CD4-positive, alpha-beta T cell treated with Interleukin-15 for 1 hour (primary cell): ENCODE results near the gene CAPZB.

Source experiments
- DNase-seq: peaks from one replicate; pipeline ENCODE4 v3.0.0-alpha.2; 2020

Gene CAPZB

DNA sequence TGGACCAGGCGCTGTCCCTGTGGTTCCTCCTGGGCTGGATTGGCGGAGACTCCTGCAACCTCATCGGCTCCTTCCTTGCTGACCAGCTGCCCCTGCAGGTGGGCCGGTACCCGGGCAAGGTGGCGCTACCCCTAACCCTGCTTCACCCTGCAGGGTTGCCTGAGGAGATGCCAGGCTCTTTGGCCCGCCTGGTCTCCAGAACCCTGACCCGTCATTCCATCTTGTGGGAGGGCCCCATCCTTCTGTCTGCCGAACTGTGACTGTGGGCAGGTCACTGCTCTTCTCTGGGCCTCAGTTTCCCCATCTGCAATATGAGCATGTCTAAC is 160.7 kb downstream of the CAPZB start:
- no peak for DNase-seq

DNA sequence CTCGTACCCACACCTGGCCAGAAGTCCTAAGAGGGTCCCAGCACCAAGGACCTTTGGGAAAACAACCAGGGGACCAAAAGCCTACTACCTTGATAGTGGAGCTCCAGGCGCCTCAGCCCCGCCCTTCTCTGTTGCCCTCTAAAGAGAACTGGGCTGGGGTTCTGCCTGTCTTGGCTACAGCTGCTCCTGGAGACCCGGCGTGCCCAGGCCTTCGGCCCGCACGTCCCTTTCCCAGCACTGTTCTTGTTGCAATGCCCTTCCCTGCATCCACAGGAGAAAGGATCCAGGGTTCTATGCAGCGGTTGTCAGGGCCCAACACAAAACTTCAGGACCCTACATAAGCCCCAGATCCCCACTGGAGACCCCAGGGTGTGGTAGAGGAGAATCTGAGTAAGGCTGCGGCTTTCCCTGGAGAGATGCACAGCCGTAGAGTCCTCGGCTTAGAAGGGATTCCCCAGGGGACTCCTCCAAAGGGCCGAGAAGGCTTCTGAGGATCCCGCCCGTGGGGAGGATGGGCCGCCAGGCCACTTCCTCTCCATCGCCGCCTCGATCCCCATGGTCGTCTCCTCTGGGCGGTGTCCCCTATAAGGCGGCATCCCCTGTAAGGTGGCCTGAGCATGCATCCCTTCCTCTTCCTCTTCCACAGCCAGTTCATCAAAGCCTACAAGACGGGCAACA is 161.2 kb downstream of the CAPZB start:
- no peak for DNase-seq

DNA sequence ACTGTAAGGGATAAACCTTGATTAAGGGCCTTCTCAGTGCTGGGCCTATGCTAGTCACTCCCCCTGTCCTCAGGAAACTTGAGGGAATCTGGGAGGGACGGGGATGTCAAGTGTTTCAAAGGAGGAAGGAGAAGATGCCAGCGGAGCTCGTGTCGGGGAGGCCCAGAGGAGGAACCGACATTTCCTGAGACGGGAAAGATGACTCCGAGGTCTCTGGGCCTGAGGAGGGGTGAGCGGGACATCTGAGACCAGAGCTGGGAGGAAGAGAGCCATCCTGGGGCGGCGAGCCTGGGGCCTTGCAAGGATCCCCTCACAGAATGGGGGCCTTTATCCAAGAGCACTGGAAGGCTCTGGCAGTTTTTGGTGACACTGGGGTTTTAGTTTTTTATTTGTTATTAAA is 162.9 kb downstream of the CAPZB start:
- DNase-seq: no peak

DNA sequence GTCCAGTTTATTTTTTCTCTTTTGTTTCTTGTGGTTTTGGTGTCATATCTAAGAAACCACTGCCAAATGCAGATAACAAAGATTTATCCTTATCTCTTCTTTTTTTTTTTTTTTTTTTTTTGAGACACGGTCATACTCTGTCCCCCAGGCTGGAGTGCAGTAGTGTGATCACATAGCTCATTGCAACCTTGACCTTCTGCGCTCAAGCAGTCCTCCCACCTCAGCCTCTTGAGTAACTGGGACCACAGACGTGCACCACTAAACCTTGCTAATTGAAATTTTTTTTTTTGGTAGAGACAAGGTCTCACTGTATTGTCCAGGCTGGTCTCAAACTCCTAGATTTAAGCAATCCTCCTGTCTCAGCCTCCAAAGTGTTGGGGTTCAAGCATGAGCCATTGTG is 164.3 kb downstream of the CAPZB start:
- DNase-seq: no peak

DNA sequence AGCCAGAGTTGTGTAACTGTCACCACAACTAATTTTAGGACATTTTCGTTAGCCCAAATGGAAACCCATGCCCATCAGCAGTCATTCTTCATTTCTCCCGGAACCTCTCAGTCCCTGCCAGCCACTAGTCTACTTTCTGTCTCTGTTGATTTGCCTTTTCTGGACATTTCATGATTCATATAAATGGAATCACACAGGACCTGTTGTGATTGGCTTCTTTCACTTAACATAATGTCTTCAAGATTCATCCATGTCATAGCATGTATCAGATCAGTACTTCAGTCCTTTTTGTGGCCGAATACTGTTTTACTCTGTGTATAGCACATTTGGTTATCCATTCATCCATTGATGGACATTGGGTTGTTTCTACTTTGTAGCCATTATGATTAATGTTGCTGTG is 166.1 kb downstream of the CAPZB start:
- DNase-seq: no peak

DNA sequence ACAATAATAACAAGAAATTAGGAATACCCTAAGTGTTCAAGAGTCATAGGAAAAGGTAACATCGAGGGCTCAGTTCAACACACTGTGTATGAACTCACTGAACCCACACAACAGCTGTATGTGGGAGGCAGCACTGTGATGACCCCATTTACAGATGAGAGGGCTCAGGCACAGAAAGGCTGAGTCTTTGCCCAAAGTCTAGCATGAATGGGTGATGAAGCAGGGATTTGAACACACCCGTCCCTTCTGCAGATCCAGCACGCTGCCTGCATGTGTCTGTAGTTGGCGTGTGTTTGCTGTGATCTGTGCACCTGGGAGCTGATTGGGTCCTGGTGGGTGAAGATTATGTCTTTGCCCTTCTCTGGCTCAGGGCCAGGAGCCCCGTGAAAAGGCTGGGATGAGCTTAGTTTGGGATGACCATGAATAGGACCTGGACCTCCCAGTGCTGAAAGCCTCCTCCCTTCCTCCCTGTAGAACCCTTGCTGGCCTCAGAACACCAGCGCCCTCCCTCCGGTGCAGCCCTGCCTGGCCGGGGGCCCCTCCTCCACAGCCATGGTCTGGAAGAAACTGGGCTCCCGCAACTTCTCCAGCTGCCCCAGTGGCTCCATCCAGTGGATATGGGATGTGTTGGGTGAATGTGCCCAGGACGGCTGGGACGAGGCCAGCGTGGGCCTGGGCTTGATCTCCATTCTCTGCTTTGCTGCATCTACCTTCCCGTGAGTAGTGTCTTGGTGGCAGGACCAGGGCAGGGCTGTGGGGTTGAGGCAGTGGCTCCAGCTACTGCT is 168.0 kb downstream of the CAPZB start:
- DNase-seq: no peak

DNA sequence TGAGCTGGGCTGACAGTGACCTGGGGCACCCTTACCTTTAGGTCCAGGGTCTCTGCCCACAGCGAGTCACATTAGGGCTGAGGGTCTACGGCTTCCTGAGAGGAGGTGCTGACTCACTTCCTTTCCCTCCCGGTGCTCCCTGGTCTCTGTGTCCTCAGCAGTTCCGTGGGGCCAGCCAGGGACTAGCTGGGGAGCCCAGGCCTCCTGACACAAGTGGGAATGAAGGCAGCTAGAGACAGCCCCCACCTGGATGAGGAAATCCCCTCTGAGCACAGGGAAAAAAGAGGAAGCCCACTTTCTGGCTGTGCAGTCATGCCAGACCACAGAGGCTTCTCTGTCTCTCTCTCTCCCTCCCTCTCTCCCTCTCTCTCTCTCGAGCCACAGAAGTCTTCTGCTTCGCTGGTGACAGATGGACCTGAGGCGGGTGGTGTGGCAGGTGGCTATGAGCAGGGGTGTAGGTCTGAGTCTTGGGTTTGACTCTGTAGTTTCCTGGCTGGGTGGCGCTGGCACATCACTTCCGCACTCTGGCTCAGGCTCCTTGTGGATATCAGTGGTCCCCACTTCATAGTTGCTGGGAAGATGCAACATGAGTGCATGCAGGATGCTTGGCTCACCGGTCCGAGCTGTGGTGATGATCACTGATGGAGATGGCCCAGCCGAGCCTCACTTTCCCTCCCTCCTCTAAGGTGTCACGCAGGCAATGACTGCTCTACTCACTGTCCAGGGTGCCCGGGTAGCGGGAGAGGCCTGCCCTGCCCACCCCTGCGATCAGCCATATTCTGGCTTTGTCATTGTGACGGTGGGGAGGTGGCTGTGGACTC is 169.8 kb downstream of the CAPZB start:
- DNase-seq: peak; percentile 58

DNA sequence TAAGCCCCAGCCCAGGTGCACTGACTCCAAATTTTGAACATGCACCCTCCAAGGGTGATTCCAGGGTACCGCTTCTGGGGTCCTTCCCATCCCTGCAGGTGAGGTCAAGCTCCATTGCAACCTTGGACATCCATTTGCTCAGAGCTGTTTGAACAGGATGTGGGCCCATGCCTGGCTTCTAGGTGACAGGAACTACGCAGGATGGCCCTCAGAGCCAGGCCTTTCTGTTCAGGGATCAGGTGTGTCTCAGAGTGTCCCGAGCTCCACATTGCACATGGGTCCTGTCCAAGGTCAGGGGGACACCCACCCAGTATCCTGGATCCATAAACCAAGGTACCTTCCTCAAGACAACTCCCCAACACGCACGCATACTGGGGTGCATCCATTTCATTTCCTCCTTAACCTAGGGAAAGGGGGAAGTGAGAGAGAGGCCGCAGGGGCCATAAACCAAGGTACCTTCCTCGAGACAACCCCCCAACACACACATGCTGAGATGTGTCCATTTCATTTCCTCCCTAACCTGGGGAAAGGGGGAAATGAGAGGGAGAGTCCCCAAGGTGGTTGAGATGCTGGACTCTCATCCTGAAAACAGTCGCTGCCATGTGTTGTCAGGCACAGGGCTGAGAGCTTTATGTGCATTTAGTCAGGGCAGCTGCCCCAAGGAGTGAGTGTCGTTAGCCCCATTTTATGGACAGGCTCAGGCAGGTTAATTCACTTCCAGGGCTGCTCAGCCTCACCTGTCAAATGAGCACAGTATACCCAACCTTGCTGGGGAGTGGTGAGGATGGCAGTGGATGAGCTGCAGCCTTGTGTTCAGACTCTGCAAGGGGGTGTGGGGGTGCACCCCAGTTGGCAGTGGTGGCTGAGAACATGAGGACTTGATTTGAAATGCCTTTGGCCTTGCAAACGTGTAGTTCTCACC is 171.1 kb downstream of the CAPZB start:
- DNase-seq: no peak

DNA sequence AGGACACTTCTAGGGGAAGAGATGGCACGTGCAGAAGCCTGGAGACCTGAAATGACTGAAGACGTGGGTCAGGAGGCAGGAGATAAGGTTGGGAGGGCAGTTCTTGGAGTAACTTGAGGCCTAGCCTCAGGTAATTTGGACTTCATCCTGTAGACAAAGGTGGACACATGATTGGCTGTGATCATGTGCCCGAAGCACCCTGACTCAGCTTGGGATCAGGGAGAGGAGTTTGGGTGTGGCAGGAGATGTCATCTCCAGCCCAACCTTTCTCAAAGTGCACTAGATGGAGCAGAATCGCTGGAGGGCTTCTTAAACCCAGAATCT is 171.7 kb downstream of the CAPZB start:
- no peak for DNase-seq

DNA sequence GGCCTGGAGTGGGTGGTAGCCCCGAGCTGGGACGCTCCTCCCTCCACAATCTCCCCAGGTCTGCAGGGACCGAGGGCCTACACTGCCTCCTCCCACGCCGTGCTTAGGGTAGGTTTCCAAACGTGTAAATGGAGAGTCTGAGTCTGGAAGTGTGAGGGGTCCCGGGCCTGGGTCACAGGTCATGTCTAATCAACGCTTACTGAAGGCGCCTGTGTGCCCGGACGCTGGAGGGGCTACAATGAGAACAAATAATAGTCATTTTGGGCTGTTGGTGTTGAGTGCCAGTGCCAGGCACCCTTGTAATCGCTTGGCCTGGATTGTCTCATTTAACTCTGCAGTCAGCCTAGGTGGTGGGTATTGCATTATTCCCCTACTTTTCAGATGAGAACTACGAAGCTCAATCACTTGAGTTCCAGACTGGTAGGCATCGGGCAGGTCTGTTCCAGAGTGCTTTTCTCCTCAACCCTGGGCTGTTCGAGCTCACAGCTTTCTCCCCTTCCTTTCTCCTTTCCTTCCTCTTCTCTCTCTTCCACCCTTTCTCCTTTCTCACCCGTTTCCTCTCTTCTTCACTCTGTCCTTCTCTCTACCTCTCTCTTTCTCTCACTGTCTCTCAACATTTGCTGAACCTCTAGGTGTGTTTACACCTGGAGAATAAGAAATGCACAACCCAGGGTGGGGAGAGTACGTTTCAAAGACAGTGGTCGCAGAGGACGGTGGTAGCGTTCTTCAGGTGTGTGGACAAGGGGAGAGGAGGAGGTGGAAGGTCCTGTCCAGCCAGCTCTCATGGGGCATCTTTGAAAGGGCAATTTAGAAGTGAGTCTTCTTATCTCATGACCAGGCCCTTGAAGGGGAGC is 172.3 kb downstream of the CAPZB start:
- no peak for DNase-seq

DNA sequence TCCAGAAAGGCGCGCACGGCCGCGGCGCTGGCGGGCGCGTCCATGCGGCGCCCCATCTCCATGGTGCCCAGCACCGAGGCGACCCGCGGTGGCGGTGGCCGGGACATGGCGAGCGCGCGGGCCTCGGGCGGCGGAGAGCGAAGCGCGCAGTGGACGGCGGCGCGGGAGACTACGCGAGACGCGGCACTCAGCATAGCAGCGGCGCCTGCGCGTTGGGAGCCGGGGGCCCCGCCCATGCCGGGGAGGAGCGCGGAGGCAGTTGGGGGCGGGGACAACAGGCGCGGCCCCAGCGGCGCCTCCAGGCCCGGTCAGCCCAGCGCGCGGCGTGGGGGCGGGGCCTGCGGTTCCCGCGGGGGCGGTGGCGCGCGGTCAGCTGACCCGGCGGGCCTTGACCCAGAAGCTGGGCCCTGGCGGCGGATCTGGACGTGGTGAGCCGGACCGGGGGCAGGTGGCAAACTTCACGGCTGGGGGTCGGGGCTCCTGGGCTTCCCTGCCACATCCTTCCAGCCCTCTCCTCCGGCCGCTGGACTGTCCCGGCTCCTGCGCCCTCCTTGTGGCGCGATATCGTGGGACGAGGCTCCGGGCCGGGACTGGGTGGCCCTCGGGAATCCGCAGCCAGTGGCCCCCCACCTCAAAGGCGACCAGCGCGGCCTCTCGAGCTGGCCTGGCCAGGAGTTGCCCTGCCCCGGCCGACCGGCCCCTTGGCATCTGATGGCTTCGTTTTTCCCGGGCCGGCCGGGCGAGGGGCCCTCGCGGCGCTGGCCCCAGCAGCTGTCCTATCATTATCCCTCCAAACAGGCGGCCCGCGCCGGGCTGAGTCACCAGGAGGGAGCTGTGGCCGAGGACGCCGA is 173.2 kb downstream of the CAPZB start, which contains the start of the genes AKR7A2 and SLC66A1:
AKR7A2 (minus strand) TSS at position 214 of the 851 bp plus-strand sequence; CDS start at position 194, 20 bp downstream.
SLC66A1 (plus strand) TSS at position 396 of the 851 bp plus-strand sequence. CDS start 5,352 bp downstream, outside the sequence.
- DNase-seq: peak; percentile 89

DNA sequence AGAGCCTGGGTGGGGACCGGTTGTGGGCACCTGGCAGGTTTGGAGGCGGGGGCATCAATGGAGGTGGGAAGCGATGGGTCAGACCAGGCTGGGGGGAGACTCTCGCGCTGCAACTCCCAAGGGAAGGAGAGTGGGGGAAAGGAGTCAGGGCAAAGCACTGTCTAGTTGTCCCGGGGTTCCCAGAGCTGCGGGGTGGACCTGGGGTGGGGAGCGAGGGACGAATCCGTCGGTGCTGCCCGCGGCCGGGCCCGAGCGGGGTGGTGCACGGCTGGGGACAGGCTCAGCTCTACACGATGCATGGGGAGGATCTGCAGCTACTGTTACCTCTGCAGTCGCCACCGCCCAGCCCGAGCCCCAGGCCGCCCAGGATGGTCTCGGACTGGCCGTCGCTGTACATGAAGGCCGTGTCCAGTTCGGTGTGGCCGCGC is 173.8 kb downstream of the CAPZB start:
- no peak for DNase-seq

DNA sequence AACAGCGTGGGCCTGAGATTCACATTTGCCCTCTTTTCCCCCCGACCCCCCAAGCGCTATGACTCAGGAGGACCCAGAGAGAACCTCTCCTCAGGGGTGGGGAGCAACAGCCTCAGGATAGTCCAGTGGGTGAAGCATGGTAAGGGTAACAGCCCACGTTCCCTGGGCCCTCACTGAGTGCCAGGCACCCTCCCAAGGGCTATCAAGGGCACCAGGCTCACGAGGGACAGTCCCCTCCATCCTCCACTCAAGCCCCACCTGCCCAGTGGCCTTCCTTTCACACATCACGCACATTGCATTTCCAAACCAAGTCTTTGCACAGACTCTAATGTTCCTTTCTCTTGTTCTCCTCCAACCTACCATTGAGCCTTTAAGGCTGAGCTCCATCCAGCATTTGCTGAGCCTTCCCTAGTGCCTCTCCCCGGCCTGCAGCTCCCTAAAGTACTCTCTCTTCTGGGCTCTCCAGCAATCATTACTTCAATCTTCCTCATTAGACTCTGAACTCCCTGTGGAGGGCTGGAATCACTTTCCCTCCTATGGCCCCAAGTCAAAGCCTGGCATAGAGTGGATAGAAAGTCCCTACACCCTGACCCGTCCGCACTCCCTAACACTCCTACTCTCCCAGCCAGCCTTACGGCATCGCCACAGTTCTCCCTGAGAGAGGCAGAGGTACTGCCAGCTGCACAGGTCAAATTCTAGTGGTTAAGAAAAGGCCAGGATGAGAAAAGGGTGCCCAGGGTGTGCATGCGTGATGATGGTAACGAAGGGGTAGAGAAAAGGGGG is 174.4 kb downstream of the CAPZB start:
- DNase-seq: no peak

DNA sequence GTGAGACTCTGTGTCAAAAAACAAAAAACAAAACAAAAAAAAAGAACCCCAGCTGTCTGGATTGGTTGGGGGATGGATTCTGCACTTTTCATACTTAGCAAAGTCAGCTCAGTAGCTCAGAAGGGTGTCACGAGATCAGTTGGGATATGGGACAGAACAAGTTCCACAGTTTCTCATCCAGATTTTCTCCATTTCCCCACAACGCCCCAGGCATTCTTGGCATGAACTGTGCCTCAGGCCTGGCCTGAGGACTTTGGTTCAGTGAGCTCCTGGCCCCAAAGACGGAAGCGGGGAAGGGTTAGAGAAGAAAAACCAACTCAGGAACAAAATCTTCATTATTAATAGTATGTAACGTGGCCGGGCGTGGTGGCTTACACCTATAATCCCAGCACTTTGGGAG is 175.3 kb downstream of the CAPZB start:
- DNase-seq: no peak

DNA sequence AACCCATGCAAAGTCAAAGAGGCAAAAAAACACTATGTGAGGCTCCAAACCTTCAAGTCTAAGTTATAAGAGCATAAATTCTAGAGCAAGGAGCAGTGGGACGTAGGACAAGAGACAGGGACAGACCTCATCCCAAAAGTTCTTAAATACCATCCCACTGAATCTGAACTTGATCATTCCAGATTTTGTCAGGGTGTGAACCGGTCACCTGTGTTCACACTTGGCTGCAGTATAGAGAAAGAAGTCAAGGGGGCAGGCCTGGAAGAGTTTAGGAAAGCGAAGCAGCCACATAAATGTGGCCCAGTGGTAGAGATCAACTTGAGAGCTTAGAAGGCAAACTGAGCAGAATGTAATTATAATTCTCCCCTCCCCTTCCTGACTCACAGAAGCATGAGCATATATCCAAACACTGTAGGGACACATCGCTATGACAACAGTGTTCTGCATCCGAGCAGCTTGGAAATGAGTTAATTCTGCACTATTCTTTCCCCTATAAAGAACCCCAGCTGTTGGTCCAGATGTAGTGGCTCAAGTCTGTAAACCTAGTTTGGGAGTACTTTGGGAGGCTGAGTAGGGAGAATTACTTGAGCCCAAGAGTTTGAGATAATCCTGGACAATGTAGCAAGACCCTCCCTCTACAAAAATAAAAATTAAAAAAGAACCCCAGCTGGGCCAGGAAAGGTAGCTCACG is 176.1 kb downstream of the CAPZB start:
- no peak for DNase-seq

DNA sequence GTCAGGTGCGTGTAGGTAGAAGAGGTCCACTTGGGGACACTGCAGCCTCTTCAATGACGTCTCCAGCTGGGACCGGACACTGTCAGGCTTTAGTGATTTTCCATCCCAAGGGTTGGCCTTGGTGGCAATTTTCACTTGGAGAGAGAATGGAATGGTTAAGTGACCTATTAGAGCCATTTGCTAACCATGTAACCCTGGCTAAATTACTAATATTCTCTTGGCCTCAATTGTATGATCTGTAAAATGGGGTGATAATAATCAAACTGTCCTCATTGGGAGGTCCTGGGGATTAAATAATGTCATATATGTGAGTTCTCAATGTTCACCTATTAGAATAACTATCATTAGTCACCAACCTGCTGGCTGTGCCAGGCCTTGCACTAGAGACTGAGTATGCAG is 176.8 kb downstream of the CAPZB start:
- DNase-seq: no peak

DNA sequence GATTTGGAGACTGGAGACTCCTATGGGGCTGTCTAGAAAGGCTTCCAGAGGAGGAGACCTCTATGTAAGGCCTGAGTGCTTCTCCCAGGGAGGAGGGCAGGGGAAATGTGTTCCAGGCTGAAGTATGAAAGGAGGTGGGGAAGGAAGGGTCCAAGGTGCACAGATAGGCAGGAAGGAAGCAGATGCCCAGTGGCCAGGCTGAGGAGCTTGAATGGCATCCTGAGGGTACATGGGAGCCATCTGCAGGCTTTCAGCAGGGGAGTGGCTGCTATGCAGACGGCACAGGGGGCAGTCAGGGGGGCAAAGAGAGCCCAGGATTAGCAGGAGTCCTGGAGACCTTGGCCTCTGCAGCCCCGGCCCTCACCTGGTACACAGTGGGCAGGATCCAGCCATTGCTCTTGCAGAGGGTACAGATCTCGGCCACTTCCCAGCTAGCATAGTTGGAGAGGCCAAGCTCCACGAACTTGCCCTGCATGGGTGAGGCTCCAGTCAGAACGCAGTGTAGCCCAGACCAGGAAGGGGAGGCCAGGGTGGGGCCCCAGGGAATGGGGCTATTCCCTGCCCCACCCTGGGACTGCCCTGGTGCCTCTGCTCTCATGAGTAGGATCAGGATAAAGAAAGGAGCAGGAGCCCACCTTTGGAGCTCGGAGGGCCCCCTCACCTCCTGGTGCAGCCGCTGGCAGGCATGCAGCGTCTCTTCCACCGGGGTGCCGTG is 177.4 kb downstream of the CAPZB start:
- no peak for DNase-seq

DNA sequence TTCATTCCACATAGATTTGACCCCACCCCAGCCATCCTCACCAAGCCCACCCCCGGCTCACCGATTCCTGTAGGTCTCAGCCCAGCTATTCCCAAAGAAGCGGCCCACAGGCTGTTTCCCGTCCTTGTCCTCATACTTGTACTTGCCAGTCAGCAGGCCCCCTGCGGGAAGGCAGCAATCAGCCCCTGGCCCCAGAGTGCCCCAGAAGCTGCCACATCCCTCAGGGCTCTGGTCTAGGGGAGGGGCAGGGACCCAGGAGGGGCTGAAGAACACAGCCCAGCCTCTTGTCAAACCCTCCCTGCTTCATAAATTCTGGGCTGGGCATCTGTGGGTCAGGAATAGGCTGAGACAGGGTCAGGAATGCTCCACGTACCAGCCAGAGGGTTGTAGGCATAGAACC is 178.4 kb downstream of the CAPZB start:
- DNase-seq: no peak

DNA sequence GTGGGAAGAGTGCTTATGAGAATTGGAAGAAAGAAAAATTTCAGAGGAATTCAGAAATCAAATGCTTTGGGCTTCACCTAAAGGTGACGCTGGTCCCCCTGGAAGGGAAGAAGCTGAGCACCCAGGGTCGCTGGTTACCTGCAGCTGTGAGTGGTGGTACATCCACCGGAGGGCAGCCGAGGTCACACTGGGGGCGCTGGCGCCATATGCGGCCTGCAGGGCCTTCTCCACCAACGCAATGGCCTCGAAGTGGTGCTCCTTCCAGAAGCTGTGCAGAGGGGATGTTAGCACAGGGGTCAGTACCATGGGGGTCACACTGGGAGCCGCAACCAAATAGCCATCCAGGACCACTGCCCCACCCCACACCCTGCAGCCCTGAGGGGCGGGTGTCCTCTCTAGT is 179.5 kb downstream of the CAPZB start:
- DNase-seq: no peak
